Body of pancreas (tissue), 4 donors: Measurements from ENCODE around the gene VWCE. TPM values are rescaled to one million over a fixed set of nuclear protein-coding genes. Genes with fewer than 3 reads are reported as not detected.
A peak's percentile ranks its signal among the peaks of the same experiment; 100 is the strongest.

Experiments used
- ATAC-seq: fragments of 150-250 bp; one replicate; pipeline ENCODE4 v1.9.1; 2016
- DNase-seq, 4 donors: peaks; one replicate each; pipeline ENCODE4 v3.0.0-alpha.2; 2019
- H3K27ac ChIP-seq, 4 donors: fragments of 200-600 bp; sonication (generic); 1 replicate in 3 of 4; 2 replicates in 1 of 4; pipeline versions ENCODE4 v1.5.1 to v1.6.1; 2016 to 2019; ENCODE audit warnings: mild to moderate bottlenecking in 1 of 4, mixed read lengths in 1 of 4, moderate library complexity in 1 of 4
- H3K27me3 ChIP-seq, 2 donors: fragments of 200-600 bp; sonication (generic); one replicate each; pipeline ENCODE4 v1.6.0; 2016; ENCODE audit warnings: mild to moderate bottlenecking in 1 of 2
- H3K36me3 ChIP-seq, 2 donors: fragments of 200-600 bp; sonication (generic); replicated peaks in 1 of 2; 2 replicates each; pipeline ENCODE4 v1.5.1; 2016; ENCODE audit warnings: low read depth in 2 of 2; ENCODE audit not compliant: insufficient read depth in 1 of 2
- H3K4me1 ChIP-seq: fragments of 200-600 bp; sonication (generic); one replicate; pipeline ENCODE4 v1.6.0; 2016
- H3K4me3 ChIP-seq, 2 donors: fragments of 200-600 bp; sonication (generic); 1 replicate in 1 of 2; 2 replicates in 1 of 2; pipeline ENCODE4 v1.5.1; 2016 to 2019
- H3K9me3 ChIP-seq, 3 donors: fragments of 200-600 bp; sonication (generic); 1 replicate in 2 of 3; 2 replicates in 1 of 3; pipeline ENCODE4 v1.5.1; 2016
- POLR2A ChIP-seq, 3 donors: fragments of 450-650 bp; IDR thresholded peaks; one replicate each; pipeline ENCODE4 v1.6.1; 2016; ENCODE audit warnings: antibody characterized with exemption in 3 of 3, mild to moderate bottlenecking in 2 of 3
- WGBS, 2 donors: methylation state at CpG; one replicate each; pipeline ENCODE4 v1.1.5; 2017; 5-methylcytosine and 5-hydroxymethylcytosine counted together
- intact Hi-C: fragments of 100-400 bp; cut with DNase I; formaldehyde crosslinking; loops from one replicate; pipeline ENCODE4 v1.15.1; 2023
- total RNA-seq, 2 donors: library from RNA; depleted of rRNA; stranded (reverse); fragments of >200 nt; gene quantifications; one replicate each; pipeline ENCODE4 v1.1.0, GENCODE V29; 2016
- TF ChIP-seq, protein P1 (sequence below), 7 experiments: fragments of 450-650 bp in 4 of 7; fragments of 200-600 bp in 3 of 7; sonication (generic) in 3 of 7; IDR thresholded peaks; one replicate each; pipeline ENCODE4 v1.5.1; 2016 to 2019; ENCODE audit warnings: antibody characterized with exemption in 7 of 7

Gene VWCE
- total RNA-seq, 2 donors from 2014 or later = 4.3 TPM; not detected in 1

DNA sequence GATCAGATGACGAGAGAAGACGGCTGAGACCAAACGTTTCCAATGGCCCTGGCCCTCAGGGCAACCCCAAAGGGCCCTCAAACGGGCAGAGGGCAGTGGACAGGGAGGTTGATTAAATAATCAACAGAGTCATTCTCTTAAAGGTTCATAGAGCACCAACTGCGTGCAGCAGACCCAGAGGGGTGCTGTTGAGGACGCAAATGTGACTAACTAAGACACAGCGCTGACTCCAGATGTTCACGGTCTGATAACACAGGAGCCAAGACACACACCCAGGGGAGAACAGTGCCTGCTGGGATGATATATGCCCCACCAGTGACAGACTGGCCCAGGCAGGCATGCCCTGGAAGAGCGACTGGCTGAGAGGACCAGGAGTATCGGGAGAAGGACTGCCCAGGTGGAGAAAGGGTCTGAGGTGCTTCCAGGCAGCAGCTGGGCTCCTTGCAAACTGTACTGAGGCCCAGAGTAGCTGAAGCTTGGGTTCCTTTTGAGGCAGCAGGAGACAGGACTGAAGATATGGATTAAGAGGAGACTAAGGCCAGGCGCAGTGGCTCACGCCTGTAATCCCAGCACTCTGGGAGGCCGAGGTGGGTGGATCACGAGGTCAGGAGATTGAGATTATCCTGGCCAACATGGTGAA lies 7.7 kb downstream of the VWCE start:
- intact Hi-C loops = no loop called here
- Histone ChIP-seq H3K27me3 (no peaks in the 10 kb centered on the region), H3K36me3 (no peaks in the 10 kb centered on the region), H3K4me3 (no peak overlapping the region), H3K27ac (no peak overlapping the region), H3K9me3 (no peaks in the 10 kb centered on the region), H3K4me1 (no peaks in the 10 kb centered on the region)
- 84 to 86% methylated on average over 14 of the region's 14 CpGs for WGBS, 2 donors
- ATAC-seq = no peak
- DNase-seq = no peak
- TF ChIP-seq, protein P1, sequence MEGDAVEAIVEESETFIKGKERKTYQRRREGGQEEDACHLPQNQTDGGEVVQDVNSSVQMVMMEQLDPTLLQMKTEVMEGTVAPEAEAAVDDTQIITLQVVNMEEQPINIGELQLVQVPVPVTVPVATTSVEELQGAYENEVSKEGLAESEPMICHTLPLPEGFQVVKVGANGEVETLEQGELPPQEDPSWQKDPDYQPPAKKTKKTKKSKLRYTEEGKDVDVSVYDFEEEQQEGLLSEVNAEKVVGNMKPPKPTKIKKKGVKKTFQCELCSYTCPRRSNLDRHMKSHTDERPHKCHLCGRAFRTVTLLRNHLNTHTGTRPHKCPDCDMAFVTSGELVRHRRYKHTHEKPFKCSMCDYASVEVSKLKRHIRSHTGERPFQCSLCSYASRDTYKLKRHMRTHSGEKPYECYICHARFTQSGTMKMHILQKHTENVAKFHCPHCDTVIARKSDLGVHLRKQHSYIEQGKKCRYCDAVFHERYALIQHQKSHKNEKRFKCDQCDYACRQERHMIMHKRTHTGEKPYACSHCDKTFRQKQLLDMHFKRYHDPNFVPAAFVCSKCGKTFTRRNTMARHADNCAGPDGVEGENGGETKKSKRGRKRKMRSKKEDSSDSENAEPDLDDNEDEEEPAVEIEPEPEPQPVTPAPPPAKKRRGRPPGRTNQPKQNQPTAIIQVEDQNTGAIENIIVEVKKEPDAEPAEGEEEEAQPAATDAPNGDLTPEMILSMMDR (IDR thresholded peaks at IDR 0.05) = no peak
- TF ChIP-seq POLR2A (IDR thresholded peaks at IDR 0.05) = no peak

GRCh38 chr11:61283613-61284012 lies 11.5 kb downstream of the VWCE start:
- Histone ChIP-seq H3K27ac (no peak overlapping the region), H3K36me3 (no peaks in the 10 kb centered on the region), H3K27me3 (no peaks in the 10 kb centered on the region), H3K9me3 (no peaks in the 10 kb centered on the region), H3K4me1 (no peaks in the 10 kb centered on the region), H3K4me3 (no peak overlapping the region)
- no peak for ATAC-seq
- intact Hi-C loops = no loop called here
- WGBS, 2 donors = 83 to 84% methylated on average over 4 of the region's 4 CpGs
- no peak for DNase-seq
- TF ChIP-seq, protein P1 (IDR thresholded peaks at IDR 0.05) = no peak
- TF ChIP-seq POLR2A (IDR thresholded peaks at IDR 0.05) = no peak

GRCh38 chr11:61281581-61282250 lies 13.4 kb downstream of the VWCE start:
- no peaks in the 10 kb centered on the region for H3K36me3 ChIP-seq
- H3K27me3 ChIP-seq = no peaks in the 10 kb centered on the region
- H3K4me1 ChIP-seq = no peaks in the 10 kb centered on the region
- H3K27ac ChIP-seq = no peak overlapping the region
- H3K4me3 ChIP-seq = no peak overlapping the region
- DNase-seq (peak; percentile 19 to 61 (median 40)), ATAC-seq (peak; percentile 63)
- 37% methylated on average over 17 to 34 of the region's 35 CpGs for WGBS, 2 donors
- intact Hi-C loops = no loop called here
- TF ChIP-seq, protein P1 (IDR thresholded peaks at IDR 0.05) = no peak
- H3K9me3 ChIP-seq = no peaks in the 10 kb centered on the region

GRCh38 chr11:61280883-61281580 lies 14.1 kb downstream of the VWCE start:
- WGBS, 2 donors = 74 to 81% methylated on average over 14 to 16 of the region's 20 CpGs
- ATAC-seq (no peak), DNase-seq (no peak)
- Histone ChIP-seq H3K9me3 (no peaks in the 10 kb centered on the region), H3K27me3 (no peaks in the 10 kb centered on the region), H3K4me1 (no peaks in the 10 kb centered on the region), H3K36me3 (no peaks in the 10 kb centered on the region), H3K27ac (no peak overlapping the region), H3K4me3 (no peak overlapping the region)
- intact Hi-C loops = no loop called here
- TF ChIP-seq, protein P1 (IDR thresholded peaks at IDR 0.05) = no peak
- no peak for TF ChIP-seq POLR2A (IDR thresholded peaks at IDR 0.05)
